Measurements from ENCODE around the gene KCNH4. TPM values are rescaled to one million over a fixed set of nuclear protein-coding genes. Genes with fewer than 3 reads are reported as not detected.

Gene KCNH4
- total and polyA plus RNA-seq, 9 of the 15 experiments (the other 6 are each of a cell fraction or from before 2014, with no cell fraction given) = 0.10 to 1.8 (median 0.50) TPM

DNA sequence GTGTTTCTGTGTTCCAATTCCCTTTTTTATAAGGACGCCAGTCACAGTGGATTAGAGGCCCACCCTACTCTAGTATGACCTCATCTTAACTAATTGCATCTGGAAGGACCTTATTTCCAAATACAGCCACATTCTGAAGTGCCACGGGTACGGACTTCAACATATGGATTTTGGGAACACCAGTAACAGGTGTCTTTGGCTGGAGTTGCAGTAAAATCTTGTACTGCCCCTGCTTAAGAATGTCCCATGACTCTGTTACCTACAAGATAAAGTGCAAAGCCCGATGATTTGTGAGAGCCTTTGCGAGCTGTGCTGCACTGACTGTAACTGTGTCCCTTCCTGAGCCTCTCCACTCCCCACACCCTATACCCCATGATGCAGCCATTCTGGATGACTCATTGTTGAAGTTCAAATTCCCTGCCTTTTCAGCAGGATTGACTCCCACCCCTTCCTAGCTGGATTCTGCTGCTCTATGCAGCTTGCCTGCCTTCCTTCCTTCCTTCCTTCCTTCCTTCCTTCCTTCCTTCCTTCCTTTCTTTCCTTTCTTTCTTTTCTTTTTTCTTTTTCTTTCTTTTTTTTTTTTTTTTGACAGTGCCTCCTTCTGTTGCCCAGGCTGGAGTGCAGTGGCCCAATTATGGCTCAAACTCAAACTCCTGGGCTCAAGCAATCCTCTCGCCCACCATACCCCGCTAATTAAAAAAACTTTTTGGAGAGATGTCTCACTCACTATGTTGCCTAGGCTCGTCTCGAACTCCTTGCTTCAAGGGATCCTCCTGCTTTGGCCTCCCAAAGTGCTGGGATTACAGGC lies 2.2 kb upstream of the KCNH4 start (continued):
- TF ChIP-seq ERF (CRISPR knock-in tag; IDR thresholded peaks at IDR 0.05) (no peak), FOXK2 (conservative IDR thresholded peaks at IDR 0.05 in 1 of 2, IDR thresholded peaks at IDR 0.05 in 1 of 2; ENCODE audit: low read depth in 2 of 2) (peak in 1 of 2 experiments; percentile 50; a peak in 2 of 4 replicates), JUN (IDR thresholded peaks at IDR 0.05; ENCODE audit: borderline replicate concordance, low read depth, low read length) (peak; percentile 73; the same call in 1 of the 2 replicates), JUN (CRISPR knock-in tag; IDR thresholded peaks at IDR 0.05; ENCODE audit: borderline replicate concordance) (no peak), C11orf30 (IDR thresholded peaks at IDR 0.05; ENCODE audit: low read depth) (peak; percentile 69; the same call in 1 of the 2 replicates), HMG20B (CRISPR knock-in tag; IDR thresholded peaks at IDR 0.05) (no peak), ELF1 (tag; IDR thresholded peaks at IDR 0.05) (0 out of 2 replicates have a peak, but pooled peaks have one; percentile 14), ARID2 (IDR thresholded peaks at IDR 0.05) (0 out of 2 replicates have a peak, but pooled peaks have one; percentile 44), MTA1 (IDR thresholded peaks at IDR 0.05; ENCODE audit: borderline replicate concordance) (peak; percentile 46), MTA3 (IDR thresholded peaks at IDR 0.05; ENCODE audit: borderline replicate concordance) (0 out of 2 replicates have a peak, but pooled peaks have one; percentile 16), BRD9 (IDR thresholded peaks at IDR 0.05; ENCODE audit: low read depth, partially characterized antibody) (peak; percentile 67), FOS (IDR thresholded peaks at IDR 0.05; ENCODE audit: extremely low read depth, insufficient read length) (peak; percentile 23), BHLHE40 (IDR thresholded peaks at IDR 0.05; ENCODE audit: low read length) (no peak), HDAC1 (IDR thresholded peaks at IDR 0.05) (peak in 1 of 2 experiments; percentile 74; a peak in 2 of 4 replicates), SMARCA5 (IDR thresholded peaks at IDR 0.05) (peak; percentile 96), RCOR1 (IDR thresholded peaks at IDR 0.05; ENCODE audit: borderline replicate concordance in 1 of 2, low read depth in 2 of 2, low read length in 2 of 2) (peak in 1 of 2 experiments; percentile 69; a peak in 2 of 4 replicates), ELF4 (CRISPR knock-in tag; IDR thresholded peaks at IDR 0.05) (peak; percentile 59; the same call in 1 of the 2 replicates), HLTF (IDR thresholded peaks at IDR 0.05) (peak; percentile 81; the same call in 1 of the 2 replicates), MAFG (tag; conservative IDR thresholded peaks at IDR 0.05) (0 out of 2 replicates have a peak, but pooled peaks have one; percentile 31)
- TF ChIP-seq, protein P1, sequence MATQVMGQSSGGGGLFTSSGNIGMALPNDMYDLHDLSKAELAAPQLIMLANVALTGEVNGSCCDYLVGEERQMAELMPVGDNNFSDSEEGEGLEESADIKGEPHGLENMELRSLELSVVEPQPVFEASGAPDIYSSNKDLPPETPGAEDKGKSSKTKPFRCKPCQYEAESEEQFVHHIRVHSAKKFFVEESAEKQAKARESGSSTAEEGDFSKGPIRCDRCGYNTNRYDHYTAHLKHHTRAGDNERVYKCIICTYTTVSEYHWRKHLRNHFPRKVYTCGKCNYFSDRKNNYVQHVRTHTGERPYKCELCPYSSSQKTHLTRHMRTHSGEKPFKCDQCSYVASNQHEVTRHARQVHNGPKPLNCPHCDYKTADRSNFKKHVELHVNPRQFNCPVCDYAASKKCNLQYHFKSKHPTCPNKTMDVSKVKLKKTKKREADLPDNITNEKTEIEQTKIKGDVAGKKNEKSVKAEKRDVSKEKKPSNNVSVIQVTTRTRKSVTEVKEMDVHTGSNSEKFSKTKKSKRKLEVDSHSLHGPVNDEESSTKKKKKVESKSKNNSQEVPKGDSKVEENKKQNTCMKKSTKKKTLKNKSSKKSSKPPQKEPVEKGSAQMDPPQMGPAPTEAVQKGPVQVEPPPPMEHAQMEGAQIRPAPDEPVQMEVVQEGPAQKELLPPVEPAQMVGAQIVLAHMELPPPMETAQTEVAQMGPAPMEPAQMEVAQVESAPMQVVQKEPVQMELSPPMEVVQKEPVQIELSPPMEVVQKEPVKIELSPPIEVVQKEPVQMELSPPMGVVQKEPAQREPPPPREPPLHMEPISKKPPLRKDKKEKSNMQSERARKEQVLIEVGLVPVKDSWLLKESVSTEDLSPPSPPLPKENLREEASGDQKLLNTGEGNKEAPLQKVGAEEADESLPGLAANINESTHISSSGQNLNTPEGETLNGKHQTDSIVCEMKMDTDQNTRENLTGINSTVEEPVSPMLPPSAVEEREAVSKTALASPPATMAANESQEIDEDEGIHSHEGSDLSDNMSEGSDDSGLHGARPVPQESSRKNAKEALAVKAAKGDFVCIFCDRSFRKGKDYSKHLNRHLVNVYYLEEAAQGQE (IDR thresholded peaks at IDR 0.05; ENCODE audit: borderline replicate concordance) = peak; percentile 15; the same call in 1 of the 2 replicates
- TF ChIP-seq, protein P1 (CRISPR knock-in tag; IDR thresholded peaks at IDR 0.05; ENCODE audit: low read depth) = no peak

All from K562 (cell line).